Stimulated activated CD8-positive, alpha-beta memory T cell treated with anti-CD3 and anti-CD28 coated beads, Interleukin-12 subunit alpha, Interleukin-12 subunit beta, amount 100 ng/mL, for 4 hours (primary cell): ENCODE measurements around the gene ACSF3.

Experiments
- DNase-seq: peaks from one replicate; pipeline ENCODE4 v3.0.0-alpha.2; 2020; ENCODE audit warnings: low read depth

ACSF3 gene

GRCh38 chr16:89131783-89132182 lies 38.1 kb downstream of the ACSF3 start:
- no peak for DNase-seq

GRCh38 chr16:89132194-89133005 lies 38.7 kb downstream of the ACSF3 start:
- DNase-seq, result no peak

- DNase-seq, result no peak
Observed at GRCh38 chr16:89133457-89134127, 39.9 kb downstream of the ACSF3 start.

- DNase-seq, result no peak
Observed at GRCh38 chr16:89134269-89134668, 40.6 kb downstream of the ACSF3 start.

GRCh38 chr16:89135166-89135565 lies 41.5 kb downstream of the ACSF3 start:
- no peak for DNase-seq

GRCh38 chr16:89135971-89136765 lies 42.5 kb downstream of the ACSF3 start:
- DNase-seq, result no peak

GRCh38 chr16:89136931-89137330 lies 43.3 kb downstream of the ACSF3 start:
- no peak for DNase-seq

GRCh38 chr16:89137666-89138512 lies 44.2 kb downstream of the ACSF3 start:
- no peak for DNase-seq

- DNase-seq, result no peak
Observed at GRCh38 chr16:89138513-89138795, 44.8 kb downstream of the ACSF3 start.

GRCh38 chr16:89138843-89139520 lies 45.3 kb downstream of the ACSF3 start:
- no peak for DNase-seq

- no peak for DNase-seq
Observed at GRCh38 chr16:89139907-89140361, 46.3 kb downstream of the ACSF3 start.

GRCh38 chr16:89140401-89140800 lies 46.7 kb downstream of the ACSF3 start:
- no peak for DNase-seq

- no peak for DNase-seq
Observed at GRCh38 chr16:89140981-89141883, 47.6 kb downstream of the ACSF3 start.

- no peak for DNase-seq
Observed at GRCh38 chr16:89141884-89142267, 48.2 kb downstream of the ACSF3 start.

- no peak for DNase-seq
Observed at GRCh38 chr16:89142474-89143195, 49.0 kb downstream of the ACSF3 start.

GRCh38 chr16:89143201-89143741 lies 49.6 kb downstream of the ACSF3 start:
- DNase-seq, result no peak

GRCh38 chr16:89143911-89144675 lies 50.4 kb downstream of the ACSF3 start:
- DNase-seq, result no peak

- no peak for DNase-seq
Observed at GRCh38 chr16:89144681-89145080, 51.0 kb downstream of the ACSF3 start.
